ENCODE results near the gene DNAJC1. TPM values are rescaled to one million over a fixed set of nuclear protein-coding genes. Genes with fewer than 3 reads are reported as not detected.

Gene DNAJC1
- total RNA-seq, 1 experiment from 2014 or later: 13.2 TPM

DNA sequence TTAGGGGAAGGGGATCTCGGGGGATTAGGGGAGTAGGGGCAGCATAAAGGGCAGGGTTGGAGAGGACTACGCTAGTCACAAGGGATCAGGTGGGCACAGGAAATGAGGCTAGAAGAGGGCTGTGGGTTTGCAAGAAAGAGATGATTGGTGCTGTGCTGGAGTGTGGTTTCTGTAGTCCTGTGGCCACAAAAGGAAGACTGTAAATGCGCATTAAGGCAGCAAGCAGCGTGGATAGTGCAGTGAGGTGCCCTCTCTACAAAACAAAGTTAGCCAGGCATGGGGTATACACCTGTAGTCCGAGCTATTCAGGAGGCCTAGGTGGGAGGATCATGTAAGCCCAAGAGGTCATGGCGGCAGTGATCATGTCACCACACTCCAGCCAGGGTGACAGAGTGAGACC, 257.4 kb downstream of the DNAJC1 start:
- ChIA-PET CTCF (no interaction called here), POLR2A (interaction anchor here (0.6 kb wide), 1 partner anchor 230 kb away, joined by 3 read pairs; no protein-coding TSS in a partner anchor)
- H3K27me3 Mint-ChIP-seq (ENCODE audit: low read depth): no peaks in the 10 kb centered on the region
- no peaks in the 10 kb centered on the region for H3K9me3 Mint-ChIP-seq
- no peak for DNase-seq (ENCODE audit: low spot score)
- no peak overlapping the region for H3K4me3 Mint-ChIP-seq
- peaks cover 69% of the 10 kb centered on the region for H3K4me1 Mint-ChIP-seq
- peaks cover 44% of the 10 kb centered on the region for H3K36me3 Mint-ChIP-seq
- peak; percentile 8; the same call in 1 of the 2 replicates for ATAC-seq
- no peak for TF ChIP-seq NFYB (CRISPR knock-in tag; conservative IDR thresholded peaks at IDR 0.05; ENCODE audit: low read depth)
- TF ChIP-seq, protein P1, sequence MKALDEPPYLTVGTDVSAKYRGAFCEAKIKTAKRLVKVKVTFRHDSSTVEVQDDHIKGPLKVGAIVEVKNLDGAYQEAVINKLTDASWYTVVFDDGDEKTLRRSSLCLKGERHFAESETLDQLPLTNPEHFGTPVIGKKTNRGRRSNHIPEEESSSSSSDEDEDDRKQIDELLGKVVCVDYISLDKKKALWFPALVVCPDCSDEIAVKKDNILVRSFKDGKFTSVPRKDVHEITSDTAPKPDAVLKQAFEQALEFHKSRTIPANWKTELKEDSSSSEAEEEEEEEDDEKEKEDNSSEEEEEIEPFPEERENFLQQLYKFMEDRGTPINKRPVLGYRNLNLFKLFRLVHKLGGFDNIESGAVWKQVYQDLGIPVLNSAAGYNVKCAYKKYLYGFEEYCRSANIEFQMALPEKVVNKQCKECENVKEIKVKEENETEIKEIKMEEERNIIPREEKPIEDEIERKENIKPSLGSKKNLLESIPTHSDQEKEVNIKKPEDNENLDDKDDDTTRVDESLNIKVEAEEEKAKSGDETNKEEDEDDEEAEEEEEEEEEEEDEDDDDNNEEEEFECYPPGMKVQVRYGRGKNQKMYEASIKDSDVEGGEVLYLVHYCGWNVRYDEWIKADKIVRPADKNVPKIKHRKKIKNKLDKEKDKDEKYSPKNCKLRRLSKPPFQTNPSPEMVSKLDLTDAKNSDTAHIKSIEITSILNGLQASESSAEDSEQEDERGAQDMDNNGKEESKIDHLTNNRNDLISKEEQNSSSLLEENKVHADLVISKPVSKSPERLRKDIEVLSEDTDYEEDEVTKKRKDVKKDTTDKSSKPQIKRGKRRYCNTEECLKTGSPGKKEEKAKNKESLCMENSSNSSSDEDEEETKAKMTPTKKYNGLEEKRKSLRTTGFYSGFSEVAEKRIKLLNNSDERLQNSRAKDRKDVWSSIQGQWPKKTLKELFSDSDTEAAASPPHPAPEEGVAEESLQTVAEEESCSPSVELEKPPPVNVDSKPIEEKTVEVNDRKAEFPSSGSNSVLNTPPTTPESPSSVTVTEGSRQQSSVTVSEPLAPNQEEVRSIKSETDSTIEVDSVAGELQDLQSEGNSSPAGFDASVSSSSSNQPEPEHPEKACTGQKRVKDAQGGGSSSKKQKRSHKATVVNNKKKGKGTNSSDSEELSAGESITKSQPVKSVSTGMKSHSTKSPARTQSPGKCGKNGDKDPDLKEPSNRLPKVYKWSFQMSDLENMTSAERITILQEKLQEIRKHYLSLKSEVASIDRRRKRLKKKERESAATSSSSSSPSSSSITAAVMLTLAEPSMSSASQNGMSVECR (CRISPR knock-in tag; IDR thresholded peaks at IDR 0.05; ENCODE audit: borderline replicate concordance): no peak
- no peak for TF ChIP-seq GRHL2 (CRISPR knock-in tag; IDR thresholded peaks at IDR 0.05; ENCODE audit: insufficient replicate concordance, severe bottlenecking)
- TF ChIP-seq, protein P2, sequence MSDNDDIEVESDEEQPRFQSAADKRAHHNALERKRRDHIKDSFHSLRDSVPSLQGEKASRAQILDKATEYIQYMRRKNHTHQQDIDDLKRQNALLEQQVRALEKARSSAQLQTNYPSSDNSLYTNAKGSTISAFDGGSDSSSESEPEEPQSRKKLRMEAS (CRISPR knock-in tag; IDR thresholded peaks at IDR 0.05): no peak
- no peak for TF ChIP-seq KAT7 (CRISPR knock-in tag; IDR thresholded peaks at IDR 0.05; ENCODE audit: borderline replicate concordance)
- TF ChIP-seq ZNF263 (CRISPR knock-in tag; IDR thresholded peaks at IDR 0.05; ENCODE audit: low read depth): no peak
- TF ChIP-seq NFATC4 (CRISPR knock-in tag; IDR thresholded peaks at IDR 0.05): no peak
- TF ChIP-seq, protein P3, sequence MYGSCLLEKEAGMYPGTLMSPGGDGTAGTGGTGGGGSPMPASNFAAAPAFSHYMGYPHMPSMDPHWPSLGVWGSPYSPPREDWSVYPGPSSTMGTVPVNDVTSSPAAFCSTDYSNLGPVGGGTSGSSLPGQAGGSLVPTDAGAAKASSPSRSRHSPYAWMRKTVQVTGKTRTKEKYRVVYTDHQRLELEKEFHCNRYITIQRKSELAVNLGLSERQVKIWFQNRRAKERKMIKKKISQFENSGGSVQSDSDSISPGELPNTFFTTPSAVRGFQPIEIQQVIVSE (CRISPR knock-in tag; IDR thresholded peaks at IDR 0.05; ENCODE audit: borderline replicate concordance): no peak
- no peak for TF ChIP-seq SP1 (CRISPR knock-in tag; conservative IDR thresholded peaks at IDR 0.05)
- no peak for TF ChIP-seq FOXP1 (CRISPR knock-in tag; IDR thresholded peaks at IDR 0.05; ENCODE audit: borderline replicate concordance)
- TF ChIP-seq, protein P4, sequence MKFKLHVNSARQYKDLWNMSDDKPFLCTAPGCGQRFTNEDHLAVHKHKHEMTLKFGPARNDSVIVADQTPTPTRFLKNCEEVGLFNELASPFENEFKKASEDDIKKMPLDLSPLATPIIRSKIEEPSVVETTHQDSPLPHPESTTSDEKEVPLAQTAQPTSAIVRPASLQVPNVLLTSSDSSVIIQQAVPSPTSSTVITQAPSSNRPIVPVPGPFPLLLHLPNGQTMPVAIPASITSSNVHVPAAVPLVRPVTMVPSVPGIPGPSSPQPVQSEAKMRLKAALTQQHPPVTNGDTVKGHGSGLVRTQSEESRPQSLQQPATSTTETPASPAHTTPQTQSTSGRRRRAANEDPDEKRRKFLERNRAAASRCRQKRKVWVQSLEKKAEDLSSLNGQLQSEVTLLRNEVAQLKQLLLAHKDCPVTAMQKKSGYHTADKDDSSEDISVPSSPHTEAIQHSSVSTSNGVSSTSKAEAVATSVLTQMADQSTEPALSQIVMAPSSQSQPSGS (CRISPR knock-in tag; IDR thresholded peaks at IDR 0.05; ENCODE audit: borderline replicate concordance, low read depth): no peak
- TF ChIP-seq, protein P5, sequence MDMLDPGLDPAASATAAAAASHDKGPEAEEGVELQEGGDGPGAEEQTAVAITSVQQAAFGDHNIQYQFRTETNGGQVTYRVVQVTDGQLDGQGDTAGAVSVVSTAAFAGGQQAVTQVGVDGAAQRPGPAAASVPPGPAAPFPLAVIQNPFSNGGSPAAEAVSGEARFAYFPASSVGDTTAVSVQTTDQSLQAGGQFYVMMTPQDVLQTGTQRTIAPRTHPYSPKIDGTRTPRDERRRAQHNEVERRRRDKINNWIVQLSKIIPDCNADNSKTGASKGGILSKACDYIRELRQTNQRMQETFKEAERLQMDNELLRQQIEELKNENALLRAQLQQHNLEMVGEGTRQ (CRISPR knock-in tag; IDR thresholded peaks at IDR 0.05): no peak
- no peak for TF ChIP-seq RELA (CRISPR knock-in tag; IDR thresholded peaks at IDR 0.05; ENCODE audit: borderline replicate concordance)
- no peak for TF ChIP-seq CREM (CRISPR knock-in tag; IDR thresholded peaks at IDR 0.05)
- TF ChIP-seq IRF2 (CRISPR knock-in tag; IDR thresholded peaks at IDR 0.05; ENCODE audit: borderline replicate concordance, low read depth): no peak
- peak overlapping the region; percentile 54 for H3K27ac Mint-ChIP-seq

DNA sequence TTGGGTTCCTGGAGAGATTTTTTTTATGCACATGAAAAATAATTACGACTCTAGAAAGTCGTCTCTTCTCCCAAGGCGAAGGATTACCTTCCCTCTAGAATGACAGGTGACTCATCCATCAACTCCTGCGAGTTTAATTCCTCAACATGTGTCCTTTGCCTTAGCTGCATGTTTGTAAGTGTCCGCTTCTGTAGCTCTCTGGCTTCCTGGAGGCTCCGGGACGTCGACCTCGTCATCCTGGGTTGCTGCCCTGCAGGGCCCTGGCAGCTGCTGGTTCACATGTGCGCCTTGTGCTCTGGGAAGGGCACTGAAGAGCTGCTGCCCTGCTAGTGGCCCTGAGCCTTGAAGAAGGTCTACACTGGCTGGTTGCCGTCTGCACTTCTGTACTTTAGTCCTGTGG, 259.3 kb downstream of the DNAJC1 start:
- DNase-seq (ENCODE audit: low spot score): no peak
- no peak for ATAC-seq
- ChIA-PET POLR2A (no interaction called here), CTCF (no interaction called here)
- peak overlapping the region; percentile 58 for H3K27ac Mint-ChIP-seq
- peaks cover 64% of the 10 kb centered on the region for H3K4me1 Mint-ChIP-seq
- H3K27me3 Mint-ChIP-seq (ENCODE audit: low read depth): no peaks in the 10 kb centered on the region
- no peak overlapping the region for H3K4me3 Mint-ChIP-seq
- H3K9me3 Mint-ChIP-seq: no peaks in the 10 kb centered on the region
- peaks cover 51% of the 10 kb centered on the region for H3K36me3 Mint-ChIP-seq
- TF ChIP-seq MYBL2 (CRISPR knock-in tag; IDR thresholded peaks at IDR 0.05) (no peak), ZNF232 (CRISPR knock-in tag; IDR thresholded peaks at IDR 0.05) (no peak)
- TF ChIP-seq, protein P6, sequence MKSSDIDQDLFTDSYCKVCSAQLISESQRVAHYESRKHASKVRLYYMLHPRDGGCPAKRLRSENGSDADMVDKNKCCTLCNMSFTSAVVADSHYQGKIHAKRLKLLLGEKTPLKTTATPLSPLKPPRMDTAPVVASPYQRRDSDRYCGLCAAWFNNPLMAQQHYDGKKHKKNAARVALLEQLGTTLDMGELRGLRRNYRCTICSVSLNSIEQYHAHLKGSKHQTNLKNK (CRISPR knock-in tag; IDR thresholded peaks at IDR 0.05): no peak
- TF ChIP-seq, protein P3 (CRISPR knock-in tag; IDR thresholded peaks at IDR 0.05; ENCODE audit: borderline replicate concordance): no peak
- TF ChIP-seq, protein P7, sequence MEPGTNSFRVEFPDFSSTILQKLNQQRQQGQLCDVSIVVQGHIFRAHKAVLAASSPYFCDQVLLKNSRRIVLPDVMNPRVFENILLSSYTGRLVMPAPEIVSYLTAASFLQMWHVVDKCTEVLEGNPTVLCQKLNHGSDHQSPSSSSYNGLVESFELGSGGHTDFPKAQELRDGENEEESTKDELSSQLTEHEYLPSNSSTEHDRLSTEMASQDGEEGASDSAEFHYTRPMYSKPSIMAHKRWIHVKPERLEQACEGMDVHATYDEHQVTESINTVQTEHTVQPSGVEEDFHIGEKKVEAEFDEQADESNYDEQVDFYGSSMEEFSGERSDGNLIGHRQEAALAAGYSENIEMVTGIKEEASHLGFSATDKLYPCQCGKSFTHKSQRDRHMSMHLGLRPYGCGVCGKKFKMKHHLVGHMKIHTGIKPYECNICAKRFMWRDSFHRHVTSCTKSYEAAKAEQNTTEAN (CRISPR knock-in tag; IDR thresholded peaks at IDR 0.05): no peak
- TF ChIP-seq, protein P8, sequence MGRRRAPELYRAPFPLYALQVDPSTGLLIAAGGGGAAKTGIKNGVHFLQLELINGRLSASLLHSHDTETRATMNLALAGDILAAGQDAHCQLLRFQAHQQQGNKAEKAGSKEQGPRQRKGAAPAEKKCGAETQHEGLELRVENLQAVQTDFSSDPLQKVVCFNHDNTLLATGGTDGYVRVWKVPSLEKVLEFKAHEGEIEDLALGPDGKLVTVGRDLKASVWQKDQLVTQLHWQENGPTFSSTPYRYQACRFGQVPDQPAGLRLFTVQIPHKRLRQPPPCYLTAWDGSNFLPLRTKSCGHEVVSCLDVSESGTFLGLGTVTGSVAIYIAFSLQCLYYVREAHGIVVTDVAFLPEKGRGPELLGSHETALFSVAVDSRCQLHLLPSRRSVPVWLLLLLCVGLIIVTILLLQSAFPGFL (CRISPR knock-in tag; IDR thresholded peaks at IDR 0.05; ENCODE audit: borderline replicate concordance): no peak
- TF ChIP-seq, protein P9, sequence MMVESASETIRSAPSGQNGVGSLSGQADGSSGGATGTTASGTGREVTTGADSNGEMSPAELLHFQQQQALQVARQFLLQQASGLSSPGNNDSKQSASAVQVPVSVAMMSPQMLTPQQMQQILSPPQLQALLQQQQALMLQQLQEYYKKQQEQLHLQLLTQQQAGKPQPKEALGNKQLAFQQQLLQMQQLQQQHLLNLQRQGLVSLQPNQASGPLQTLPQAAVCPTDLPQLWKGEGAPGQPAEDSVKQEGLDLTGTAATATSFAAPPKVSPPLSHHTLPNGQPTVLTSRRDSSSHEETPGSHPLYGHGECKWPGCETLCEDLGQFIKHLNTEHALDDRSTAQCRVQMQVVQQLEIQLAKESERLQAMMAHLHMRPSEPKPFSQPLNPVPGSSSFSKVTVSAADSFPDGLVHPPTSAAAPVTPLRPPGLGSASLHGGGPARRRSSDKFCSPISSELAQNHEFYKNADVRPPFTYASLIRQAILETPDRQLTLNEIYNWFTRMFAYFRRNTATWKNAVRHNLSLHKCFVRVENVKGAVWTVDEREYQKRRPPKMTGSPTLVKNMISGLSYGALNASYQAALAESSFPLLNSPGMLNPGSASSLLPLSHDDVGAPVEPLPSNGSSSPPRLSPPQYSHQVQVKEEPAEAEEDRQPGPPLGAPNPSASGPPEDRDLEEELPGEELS (CRISPR knock-in tag; IDR thresholded peaks at IDR 0.05): no peak

Data from WTC11 (cell line).